Neutrophil (primary cell): ENCODE measurements around the gene C3orf49.
A peak's percentile ranks its signal among the peaks of the same experiment; 100 is the strongest.

Source experiments
- H3K27ac ChIP-seq: fragments of 200-600 bp; sonication (generic); 2 replicates; pipeline ENCODE4 v1.5.1; 2016; ENCODE audit warnings: mild to moderate bottlenecking, moderate library complexity
- H3K27me3 ChIP-seq: fragments of 200-600 bp; sonication (generic); 2 replicates; pipeline ENCODE4 v1.6.0; 2016; ENCODE audit warnings: mild to moderate bottlenecking
- H3K36me3 ChIP-seq: fragments of 200-600 bp; sonication (generic); 2 replicates; pipeline ENCODE4 v1.5.1; 2017
- H3K4me1 ChIP-seq, 2 experiments: fragments of 200-600 bp in 1 of 2; sonication (generic) in 1 of 2; 1 replicate in 1 of 2; 2 replicates in 1 of 2; pipeline versions ENCODE4 v1.5.1 to v1.6.1; 2013 to 2016; ENCODE audit warnings: low read depth in 1 of 2, low read length in 1 of 2, mild to moderate bottlenecking in 1 of 2, moderate library complexity in 1 of 2; ENCODE audit not compliant: control insufficient read depth in 1 of 2, insufficient read depth in 1 of 2
- H3K4me3 ChIP-seq, 2 experiments: fragments of 200-600 bp in 1 of 2; sonication (generic) in 1 of 2; 1 replicate in 1 of 2; 2 replicates in 1 of 2; pipeline ENCODE4 v1.5.1; 2013 to 2016; ENCODE audit warnings: low read depth in 1 of 2, low read length in 1 of 2, mild to moderate bottlenecking in 1 of 2, moderate library complexity in 1 of 2
- H3K9me3 ChIP-seq: fragments of 200-600 bp; sonication (generic); 2 replicates; pipeline ENCODE4 v1.5.1; 2016
- CTCF ChIP-seq: fragments of 200-600 bp; sonication (generic); IDR thresholded peaks from 2 replicates; pipeline ENCODE4 v1.5.1; 2016; ENCODE audit warnings: antibody characterized with exemption

C3orf49 gene

GRCh38 chr3:63878394-63879060 lies 59.4 kb downstream of the C3orf49 start:
- no peaks in the 10 kb centered on the region for H3K9me3 ChIP-seq
- H3K36me3 ChIP-seq, result no peaks in the 10 kb centered on the region
- H3K4me1 ChIP-seq, result peaks cover 10 to 12% of the 10 kb centered on the region in 2 experiments
- H3K4me3 ChIP-seq, result no peak overlapping the region
- H3K27ac ChIP-seq, result no peak overlapping the region
- no peaks in the 10 kb centered on the region for H3K27me3 ChIP-seq
- TF ChIP-seq CTCF, result no peak

GRCh38 chr3:63880653-63881052 lies 61.6 kb downstream of the C3orf49 start:
- Histone ChIP-seq H3K9me3 (no peaks in the 10 kb centered on the region), H3K4me3 (no peak overlapping the region), H3K27me3 (no peaks in the 10 kb centered on the region), H3K36me3 (no peaks in the 10 kb centered on the region), H3K4me1 (no peaks in the 10 kb centered on the region), H3K27ac (peak overlapping the region; percentile 10)
- no peak for TF ChIP-seq CTCF

GRCh38 chr3:63886858-63887257 lies 67.8 kb downstream of the C3orf49 start:
- peak overlapping the region; percentile 5 for H3K27ac ChIP-seq
- H3K4me3 ChIP-seq, result no peak overlapping the region
- TF ChIP-seq CTCF, result no peak

GRCh38 chr3:63891518-63891917 lies 72.4 kb downstream of the C3orf49 start:
- no peaks in the 10 kb centered on the region for H3K27me3 ChIP-seq
- H3K36me3 ChIP-seq, result peaks cover 15% of the 10 kb centered on the region
- H3K9me3 ChIP-seq, result no peaks in the 10 kb centered on the region
- TF ChIP-seq CTCF, result no peak
- peaks cover 6 to 7% of the 10 kb centered on the region in 2 experiments for H3K4me1 ChIP-seq
- H3K4me3 ChIP-seq, result no peak overlapping the region
- no peak overlapping the region for H3K27ac ChIP-seq

More at GRCh38 chr3:63886858-63887257, 67.8 kb downstream of the C3orf49 start:
- Histone ChIP-seq H3K27me3 (no peaks in the 10 kb centered on the region), H3K9me3 (no peaks in the 10 kb centered on the region), H3K4me1 (no peaks in the 10 kb centered on the region), H3K36me3 (peaks cover 7% of the 10 kb centered on the region)

GRCh38 chr3:63892773-63893352 lies 73.8 kb downstream of the C3orf49 start:
- peaks cover 7 to 8% of the 10 kb centered on the region in 2 experiments for H3K4me1 ChIP-seq
- no peak overlapping the region for H3K4me3 ChIP-seq
- H3K9me3 ChIP-seq, result no peaks in the 10 kb centered on the region
- H3K27me3 ChIP-seq, result no peaks in the 10 kb centered on the region
- H3K36me3 ChIP-seq, result peaks cover 15% of the 10 kb centered on the region
- no peak for TF ChIP-seq CTCF
- no peak overlapping the region for H3K27ac ChIP-seq
